Measurements from ENCODE around the gene TRIO.

The TRIO gene

DNA sequence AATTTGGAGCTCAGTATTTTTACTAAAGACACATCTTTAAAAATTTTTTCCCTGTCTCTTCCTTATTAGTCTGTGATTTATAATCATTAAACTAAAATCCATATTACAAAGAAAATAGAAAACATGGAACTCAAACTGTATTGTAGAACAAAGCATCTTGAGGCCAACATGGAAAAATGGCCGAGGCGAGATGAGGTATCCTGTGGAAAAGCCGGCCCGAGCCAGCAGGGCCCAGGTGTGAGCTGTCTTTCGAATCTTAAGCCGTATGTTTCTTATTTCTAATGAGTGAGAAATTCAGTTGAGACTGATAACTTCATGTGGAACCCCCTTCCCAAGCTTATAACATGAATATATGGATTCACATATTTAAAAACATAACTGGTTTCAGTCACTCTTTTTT lies 268.1 kb downstream of the TRIO start:
- DNase-seq (ENCODE audit: low spot score), result no peak

DNA sequence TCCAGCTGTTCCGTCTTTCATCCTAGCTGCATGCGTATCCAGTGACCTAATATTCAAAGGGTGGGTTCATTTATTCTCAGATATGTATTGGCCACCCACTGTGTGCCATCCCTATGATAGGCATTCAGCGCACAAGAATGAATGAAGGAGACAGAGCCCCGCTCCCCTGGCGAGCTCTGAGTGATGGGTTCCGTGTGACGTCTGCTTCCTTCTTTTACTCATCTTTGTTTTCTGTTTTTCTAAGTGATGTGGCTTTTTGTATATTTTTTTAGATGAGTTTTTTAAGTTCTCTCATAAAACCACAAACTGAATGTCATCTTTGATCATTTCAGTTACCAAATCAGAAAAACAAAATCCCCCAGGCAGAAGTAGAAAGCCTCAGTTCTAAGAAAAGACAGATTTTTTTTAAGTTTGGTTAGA lies 270.2 kb downstream of the TRIO start:
- DNase-seq (ENCODE audit: low spot score), result no peak

DNA sequence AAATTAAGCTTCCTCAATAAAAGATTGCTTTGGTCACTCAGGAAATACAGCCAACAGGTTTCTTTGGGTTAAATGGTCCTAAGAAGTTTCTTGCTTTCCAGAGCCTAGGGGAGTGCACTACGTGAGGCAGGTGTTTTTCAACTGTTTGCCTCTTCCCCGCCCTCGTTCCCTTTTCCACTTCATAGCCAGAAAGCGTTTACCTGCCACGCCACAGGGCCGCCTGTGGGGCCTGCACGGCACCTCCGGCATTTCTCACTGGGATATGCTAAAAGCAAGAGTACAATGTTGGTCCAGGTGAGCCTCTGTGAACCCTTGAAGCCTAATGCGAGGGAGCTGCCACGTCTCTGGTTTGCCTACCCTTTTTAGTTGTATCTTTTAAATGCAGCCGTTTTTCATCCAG lies 270.9 kb downstream of the TRIO start:
- no peak for DNase-seq (ENCODE audit: low spot score)

DNA sequence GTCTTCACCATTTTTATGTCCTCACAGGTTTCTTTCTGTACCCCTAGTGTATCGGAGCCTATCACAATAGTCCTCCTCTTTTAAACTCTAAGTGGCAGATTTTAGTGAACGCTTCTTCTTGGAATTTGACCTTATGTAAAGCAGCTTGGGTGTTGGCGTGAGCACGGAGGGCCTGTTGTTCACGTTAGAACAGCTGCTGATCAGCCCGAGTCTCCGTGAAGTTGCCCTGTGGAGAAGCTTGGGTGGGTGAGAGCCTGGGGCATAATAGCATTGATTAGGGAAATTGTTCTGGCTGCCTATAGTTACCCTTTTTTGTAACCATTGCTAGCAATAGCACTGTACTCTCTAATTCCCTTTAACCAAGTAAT lies 271.5 kb downstream of the TRIO start:
- DNase-seq (ENCODE audit: low spot score), result no peak

DNA sequence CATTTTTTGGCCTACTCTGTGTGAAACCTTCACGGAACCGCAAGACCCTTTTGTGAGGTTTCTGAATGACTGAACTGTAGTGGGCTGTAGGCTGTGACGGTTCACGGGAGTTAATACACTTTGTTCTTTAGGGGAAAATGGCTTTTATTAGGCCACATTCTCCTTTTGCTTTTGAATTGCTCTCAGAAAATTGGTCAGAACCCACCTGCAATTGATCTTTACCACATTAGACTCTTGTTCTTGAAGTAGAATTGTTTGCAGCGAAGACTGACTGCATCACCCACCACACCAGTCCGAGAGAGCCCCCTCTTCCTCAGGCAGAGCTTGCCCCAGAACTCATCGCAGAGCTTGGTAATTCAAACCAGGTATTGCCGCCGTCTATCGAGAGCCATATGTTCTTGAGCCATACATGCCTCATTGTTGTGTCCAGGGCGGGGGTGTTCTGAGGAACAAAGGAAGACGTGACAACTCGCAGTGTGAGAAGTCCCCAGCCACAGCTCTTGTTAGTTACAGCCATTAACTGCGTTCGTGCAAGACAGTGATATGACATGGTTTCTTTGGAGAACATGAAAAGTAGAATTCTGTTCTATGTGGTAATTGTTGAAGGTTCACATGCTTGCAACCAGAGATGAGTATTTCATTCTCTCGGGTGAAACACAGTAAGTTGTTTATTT lies 272.0 kb downstream of the TRIO start:
- no peak for DNase-seq (ENCODE audit: low spot score)

DNA sequence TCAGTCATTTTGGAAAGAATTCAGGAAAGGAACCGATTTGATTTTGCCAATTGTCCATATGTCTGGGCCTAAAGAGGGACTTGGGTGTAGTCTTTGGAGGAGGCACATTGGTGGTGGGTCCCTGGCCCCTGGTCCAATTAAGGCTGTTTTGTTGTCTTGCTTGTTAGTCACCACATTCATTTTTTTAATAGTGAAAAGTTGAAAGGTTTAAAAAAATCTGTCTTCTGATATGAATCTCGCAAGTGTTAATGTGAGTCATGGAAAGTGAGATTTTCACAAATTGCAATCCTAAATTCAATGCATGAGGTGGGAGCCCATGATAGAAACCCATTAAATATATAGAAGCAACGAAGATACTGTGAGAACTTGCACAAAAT lies 272.5 kb downstream of the TRIO start:
- no peak for DNase-seq (ENCODE audit: low spot score)

DNA sequence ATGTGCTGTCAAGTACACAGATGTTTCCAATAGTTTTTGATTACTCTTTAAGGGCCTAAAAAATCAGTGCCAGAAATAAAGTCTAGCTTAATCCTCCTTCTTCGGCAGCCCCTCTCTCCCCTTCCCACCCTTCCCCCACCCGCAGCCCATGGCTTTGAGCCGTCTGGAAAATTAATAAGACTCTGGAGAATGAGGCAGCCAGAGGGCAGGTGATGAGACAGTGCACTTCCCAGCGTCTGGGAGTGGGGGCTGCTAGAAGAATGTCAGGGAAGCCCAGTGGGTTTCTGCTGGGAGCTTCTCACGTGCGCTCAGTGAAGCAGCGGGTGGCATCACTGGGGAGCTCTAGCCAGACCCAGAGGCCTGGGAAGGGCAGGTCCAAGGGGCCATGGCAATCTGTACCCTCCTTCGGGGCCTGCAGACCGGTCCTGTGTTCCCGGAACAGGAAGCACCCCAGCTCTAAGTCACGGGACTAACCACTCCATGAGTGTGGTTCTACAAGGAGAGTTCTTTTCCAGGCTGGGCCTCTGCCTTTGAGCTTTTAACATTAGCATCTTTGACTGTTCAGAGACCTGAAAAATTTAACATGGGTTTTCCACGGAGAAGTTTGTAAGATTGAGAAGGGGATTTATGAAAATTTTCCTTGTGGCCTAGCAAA lies 273.6 kb downstream of the TRIO start:
- no peak for DNase-seq (ENCODE audit: low spot score)

DNA sequence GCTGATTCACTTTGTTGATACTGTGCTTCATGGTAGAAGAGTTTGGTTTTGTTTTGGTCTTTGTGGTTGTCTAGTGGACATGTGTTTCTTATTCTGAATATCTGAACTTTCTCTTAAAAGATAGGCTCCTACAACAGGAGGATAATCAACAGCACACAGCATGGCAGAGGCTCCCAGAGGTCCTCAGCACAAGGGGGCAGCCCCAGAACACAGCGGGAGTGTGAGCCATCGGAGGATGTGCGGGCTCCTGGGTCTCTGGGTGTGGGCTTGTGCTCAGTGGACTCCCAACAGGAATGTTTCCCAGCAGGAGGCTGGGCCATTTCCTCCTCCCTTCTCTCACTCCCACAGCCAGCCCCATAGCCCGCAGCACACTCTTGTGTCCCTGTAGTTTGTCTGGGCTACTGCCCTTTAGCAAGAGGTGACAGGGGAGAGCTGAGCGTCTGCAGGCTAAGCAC lies 274.2 kb downstream of the TRIO start:
- DNase-seq (ENCODE audit: low spot score), result no peak

DNA sequence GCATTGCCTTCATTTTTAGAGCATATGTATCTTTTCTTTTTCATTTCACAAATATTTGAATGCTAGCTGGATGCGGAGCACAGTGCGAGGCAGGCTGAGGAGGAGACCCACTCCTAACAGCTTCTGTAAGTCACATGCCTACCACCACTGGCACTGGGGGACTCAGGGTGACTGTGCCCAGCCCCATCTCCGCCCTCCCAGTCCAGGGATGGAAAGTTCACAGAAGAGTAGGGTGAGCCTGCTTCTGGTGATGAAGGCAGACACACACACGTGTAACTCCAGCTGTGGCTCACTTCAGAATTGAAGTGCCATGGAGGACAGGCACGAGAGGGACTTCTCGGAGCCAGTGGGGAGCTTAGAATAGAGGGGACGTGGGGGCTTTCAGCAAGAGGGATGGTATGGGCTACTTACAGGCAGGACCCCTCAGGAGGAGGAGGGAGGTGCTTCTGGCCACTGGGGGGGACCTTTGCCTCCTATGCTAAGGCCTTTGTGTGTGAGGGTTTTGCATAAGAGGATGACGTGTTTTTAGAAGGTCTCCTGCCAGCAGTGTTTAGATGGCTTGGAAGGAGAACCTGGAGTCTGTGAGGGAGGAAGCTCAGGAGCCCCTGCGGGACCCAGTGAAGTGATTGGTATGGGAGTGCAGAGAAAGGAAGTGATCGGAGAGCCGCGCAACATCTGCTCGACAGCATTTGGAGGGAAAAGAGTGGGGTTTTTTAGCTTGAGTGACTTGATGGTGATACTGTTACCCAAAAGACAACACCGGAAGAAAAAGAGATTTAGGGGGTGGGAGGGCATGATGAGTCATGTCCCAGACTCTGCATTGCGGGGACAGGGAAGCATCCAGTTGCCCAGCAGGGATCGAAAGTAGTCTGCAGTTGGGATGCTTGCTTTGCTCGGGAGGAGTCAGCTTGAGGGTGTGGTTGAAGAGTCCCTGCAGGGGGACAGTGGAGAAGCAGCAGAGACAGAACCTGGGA lies 274.9 kb downstream of the TRIO start:
- no peak for DNase-seq (ENCODE audit: low spot score)

DNA sequence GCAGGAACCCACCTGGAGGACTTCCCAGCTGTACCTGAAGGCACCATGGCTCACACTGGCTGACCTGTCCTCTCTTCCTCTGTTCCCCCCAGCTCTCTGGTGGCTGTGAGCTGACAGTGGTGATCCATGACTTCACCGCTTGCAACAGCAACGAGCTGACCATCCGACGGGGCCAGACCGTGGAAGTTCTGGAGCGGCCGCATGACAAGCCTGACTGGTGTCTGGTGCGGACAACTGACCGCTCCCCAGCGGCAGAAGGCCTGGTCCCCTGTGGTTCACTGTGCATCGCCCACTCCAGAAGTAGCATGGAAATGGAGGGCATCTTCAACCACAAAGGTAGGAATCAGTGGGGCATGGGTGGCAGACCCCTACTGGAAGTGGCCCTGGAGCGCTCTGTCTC lies 276.5 kb downstream of the TRIO start:
- no peak for DNase-seq (ENCODE audit: low spot score)

DNA sequence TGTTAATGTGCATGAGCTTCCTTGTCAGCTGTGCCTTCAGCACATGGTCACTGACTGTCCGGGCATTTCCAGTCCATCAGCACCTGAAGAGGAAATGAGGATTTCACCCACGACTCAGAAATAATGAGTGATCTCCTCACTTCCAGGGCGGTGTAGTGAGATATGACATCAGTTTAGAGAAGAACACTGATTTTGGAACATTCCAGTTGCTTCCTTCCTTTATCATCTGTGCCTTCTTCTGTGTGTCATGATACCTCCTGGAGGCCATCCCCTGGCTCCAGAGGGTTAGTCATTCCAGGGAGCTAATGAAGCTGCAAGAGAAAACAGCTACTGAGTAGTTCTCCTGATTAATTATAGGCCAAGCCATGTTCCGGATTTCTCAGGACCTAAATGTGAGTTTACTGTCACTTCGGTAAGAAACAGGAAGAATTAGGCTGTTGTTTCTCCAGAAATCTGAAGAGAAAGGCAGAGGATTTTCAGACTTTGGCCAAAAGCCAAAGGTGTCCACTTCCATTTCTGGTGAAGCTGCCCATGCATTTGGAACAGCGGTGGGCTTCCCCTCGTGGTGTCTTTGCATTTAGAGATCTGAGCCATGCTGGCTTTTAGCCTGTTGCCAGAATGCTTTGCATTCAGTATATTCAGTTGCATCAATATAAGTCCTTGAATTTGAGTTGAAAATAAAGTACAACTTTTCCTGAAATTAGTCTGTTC lies 277.1 kb downstream of the TRIO start:
- DNase-seq (ENCODE audit: low spot score), result no peak

DNA sequence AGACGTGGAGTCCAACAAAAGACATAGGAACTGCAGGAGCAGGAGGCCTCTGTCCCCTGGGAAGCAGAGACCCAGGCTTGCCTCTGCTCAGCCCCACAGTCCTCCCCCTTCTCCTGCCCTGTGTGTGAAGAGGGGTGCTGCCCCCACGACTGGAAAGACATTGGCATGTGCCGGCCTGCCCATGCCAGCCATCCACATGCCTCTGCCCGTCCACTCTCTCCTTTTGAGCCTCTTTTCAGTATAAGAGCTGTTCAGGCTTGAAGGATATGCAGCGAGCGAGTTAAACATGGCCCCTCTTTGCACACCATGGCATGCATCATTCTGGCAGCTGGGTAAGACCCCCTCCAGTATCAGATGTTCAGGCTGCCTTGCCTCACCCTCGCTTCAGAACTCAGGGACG lies 278.7 kb downstream of the TRIO start:
- DNase-seq (ENCODE audit: low spot score), result no peak

DNA sequence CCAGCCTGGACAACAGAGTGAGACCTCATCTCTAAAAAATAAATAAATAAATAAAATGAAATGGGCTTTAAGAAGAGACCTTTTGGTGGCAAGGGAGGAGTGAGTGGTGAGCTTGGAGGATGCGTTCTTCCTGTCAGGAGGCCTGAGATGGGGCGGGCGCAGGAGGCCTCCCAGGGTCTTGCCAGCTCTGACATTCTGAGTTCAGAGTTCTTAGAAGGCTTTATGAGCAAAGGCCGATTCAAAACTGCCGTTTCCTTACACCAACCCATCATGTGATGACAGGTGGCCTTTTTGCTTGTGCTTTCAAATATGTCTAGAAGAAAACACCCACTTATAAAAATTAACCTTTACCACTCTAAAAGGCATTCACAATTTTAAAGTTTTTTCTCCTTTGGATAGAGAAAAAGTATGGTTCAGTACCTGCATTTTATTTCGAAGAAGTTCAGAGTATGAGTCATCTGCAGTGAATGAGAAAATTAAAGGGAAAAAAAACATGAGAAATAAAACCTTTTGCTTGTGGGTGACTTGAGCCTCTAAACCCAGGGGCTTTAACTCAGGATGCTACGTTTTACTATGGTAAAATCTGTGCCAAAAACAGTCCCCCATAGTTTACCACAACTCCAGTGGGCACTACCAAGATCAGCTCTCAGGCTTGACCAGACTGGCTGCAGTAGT lies 281.0 kb downstream of the TRIO start:
- no peak for DNase-seq (ENCODE audit: low spot score)

DNA sequence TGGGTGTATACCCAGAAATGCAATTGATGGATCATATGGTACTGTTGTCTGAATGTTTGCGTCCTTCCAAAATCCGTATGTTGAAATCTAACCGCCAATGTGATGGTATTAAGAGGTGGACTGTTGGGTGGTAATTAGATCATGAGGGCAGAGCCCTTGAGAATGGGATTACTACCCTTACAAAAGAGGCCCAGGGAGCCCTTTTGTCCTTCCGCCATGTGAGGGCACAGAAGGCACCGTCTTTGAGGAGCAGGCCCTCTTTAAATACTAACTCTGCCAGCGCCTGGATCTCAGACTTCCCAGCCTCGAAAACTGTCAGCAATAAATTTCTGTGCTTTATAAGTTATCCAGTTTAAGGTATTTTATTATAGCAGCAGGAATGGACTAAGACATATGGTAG lies 282.4 kb downstream of the TRIO start:
- DNase-seq (ENCODE audit: low spot score), result no peak

DNA sequence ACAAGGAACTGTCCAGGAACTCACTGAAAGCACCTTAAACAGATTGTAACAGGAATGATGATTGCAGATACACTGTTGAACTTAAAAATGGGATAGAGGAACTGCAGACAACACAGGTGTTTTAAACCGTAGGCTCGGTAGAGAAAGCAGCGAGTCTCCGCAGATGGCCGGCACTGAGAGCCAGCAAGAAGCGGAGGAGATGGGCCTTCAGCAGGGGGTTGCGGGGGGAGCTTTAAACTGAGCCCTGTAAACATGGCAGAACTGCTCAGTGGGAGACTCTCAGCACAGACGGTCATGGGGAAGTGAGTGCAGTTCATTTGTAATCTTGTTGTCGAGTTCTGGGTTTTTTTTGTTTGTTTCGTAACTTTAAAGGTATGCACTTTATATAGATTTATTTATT lies 283.4 kb downstream of the TRIO start:
- no peak for DNase-seq (ENCODE audit: low spot score)

DNA sequence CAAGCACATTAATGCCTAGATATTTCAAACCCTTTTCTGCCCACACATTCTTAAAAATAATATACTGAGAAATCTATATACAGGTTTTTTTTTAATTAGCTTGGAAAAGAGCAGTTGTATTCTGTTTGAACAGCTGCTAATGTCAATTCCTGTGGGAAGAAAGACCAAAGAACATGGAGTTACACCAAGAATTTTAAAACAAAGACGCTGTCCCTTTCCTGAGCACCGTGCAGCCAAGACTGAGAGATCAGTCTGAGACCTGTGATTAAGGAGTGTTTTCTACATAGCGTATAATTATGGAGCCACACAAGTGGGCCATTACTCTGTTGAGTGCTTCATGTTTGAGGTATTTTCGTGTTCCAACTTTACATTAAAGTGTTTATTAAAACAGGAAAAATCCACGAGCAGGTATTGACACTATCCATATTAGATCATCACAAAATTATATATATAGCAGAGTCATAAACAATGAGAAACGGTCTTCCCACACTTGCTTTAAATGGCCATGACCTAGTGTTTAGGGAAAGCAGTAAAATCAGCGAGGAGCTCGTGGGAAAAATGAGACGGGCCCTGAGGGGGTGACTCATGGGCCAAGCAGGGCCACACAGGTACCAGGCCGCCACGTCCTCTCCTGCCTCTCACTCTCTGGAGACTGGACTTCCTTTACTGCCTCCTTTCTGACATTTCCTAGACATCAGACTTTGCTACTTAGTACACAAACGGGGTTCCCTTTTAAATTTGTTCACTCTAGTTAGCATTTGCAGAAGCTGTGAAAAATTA lies 285.4 kb downstream of the TRIO start:
- no peak for DNase-seq (ENCODE audit: low spot score)

DNA sequence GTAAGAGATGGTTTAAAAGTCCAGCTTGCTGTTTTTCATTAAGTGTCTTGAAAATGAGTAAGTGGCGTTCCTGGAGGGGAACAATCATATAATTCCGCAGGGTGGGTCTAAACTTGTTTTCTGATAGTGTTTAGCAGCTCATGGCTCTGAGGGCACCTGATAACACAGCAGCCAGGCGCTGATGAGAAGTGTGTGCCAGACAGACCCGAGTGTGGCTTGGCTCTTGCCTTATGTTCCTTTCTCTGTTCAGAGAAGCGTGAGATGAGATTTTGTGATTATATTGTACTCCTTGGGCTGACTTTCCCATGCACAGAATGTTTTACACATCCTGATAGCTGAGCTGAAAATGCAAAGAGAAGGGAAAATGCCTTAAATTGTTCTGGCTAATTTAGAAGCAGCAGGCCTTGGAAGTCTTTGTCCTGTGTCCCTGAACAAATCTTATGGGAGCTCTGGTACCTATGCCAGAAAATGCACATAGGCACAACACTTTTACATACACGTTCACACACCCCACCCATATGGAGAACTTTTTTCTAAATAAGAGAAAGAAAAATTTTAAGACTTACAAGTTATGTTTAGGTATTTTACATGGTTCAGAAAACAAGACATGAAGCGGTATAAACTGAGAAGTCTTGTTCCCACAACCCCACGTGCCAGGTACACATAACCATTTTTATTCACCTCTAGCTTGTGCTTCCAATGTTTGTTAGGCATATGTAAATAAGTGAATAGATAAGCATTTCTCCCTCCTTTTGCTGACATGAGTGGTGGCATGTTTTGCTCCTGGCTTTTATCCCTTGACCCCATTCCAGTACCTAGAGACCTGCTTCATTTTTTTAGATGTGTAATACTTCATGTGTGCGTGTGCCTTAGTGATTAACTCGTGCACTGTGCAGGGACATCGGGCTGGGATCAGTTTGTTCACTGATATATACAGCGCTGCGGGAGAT lies 286.2 kb downstream of the TRIO start:
- DNase-seq (ENCODE audit: low spot score), result no peak

DNA sequence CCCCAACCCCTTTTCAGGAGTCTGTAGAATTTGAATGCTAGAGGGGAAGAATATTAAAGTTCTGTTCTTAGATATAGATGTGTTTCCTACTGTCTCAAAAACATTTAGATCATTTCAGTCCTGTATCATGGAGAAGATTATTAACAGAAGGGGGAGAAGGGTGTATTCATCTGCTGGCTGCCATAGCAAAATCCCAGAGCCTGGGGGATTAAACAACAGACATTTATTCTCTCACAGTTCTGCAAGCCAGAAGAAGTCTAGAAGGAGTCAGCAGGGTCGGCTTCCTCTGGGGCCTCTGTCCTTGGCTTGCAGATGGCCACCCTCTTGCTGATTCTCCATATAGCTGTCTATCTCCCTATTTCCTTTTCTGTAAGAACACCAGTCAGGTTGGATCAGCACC lies 288.4 kb downstream of the TRIO start:
- no peak for DNase-seq (ENCODE audit: low spot score)

DNA sequence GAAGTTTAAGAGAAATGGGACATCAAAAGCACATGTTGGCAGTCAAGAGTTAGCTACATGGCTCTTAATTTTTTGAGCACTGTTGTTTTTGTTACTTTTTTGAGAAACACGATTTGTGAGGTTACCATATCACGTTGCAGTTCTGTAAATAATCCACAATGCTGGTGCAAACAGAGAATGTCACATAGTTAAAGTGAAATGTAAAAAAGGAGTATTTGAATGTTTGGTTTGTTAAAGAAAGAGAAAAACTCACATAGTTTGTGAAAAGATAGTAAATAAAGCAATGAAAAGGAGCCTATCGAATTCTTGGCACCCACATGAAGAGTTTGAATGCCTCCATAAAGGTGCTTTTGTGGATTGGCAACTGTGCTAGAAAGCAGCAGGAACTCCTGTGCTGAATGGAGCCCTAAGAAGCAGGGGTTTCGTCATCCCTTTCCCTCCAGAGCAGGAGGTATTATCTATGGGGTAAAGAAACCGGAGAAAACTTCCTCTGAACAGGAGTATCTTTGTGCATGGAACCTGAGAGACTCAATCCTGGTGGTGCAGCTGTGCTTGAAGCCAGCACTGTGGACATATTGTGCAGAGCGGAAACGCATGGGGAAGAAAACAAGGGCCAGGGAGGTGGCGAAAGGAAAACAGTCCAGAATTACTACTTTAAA lies 289.9 kb downstream of the TRIO start:
- DNase-seq (ENCODE audit: low spot score), result no peak

All from NAMALWA (cell line).